ENCODE results near the gene AIRE. TPM values are rescaled to one million over a fixed set of nuclear protein-coding genes. Genes with fewer than 3 reads are reported as not detected.

AIRE gene
- total RNA-seq, 1 donor from 2014 or later: not detected

DNA sequence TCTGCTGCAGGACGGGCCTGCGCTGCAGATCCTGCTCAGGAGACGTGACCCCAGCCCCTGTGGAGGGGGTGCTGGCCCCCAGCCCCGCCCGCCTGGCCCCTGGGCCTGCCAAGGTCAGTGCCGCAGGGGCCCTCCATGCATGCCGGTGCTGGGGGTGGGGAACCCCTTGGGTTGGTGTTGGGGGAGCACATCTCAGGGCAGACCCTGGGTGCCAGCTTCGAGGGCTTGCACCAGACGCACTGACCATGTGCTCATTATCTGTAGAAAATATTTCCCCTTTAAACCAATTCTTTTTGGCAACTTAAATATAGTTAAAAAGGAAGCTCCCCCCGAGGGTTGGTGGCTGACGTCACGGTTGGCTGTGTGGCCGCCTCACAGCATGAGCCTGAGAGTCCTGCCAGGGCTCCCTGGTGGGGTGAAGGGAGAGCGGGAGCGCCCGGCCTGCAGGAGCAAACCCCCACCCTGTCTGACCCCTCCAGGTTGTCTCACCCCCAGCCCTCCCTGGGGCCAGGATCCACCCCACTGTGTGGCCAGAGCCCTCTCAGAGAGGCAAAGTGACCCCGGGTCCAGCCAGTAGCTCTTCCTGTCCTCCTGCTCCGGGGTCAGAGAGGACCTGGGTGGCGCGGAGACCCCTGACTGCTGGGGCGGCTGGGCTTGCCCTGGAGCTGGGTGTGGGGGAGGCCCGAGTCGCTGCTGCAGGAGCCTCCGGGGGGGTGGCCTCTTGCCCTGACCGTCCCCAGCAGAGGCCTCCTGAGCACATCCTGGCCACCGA, 8.9 kb downstream of the AIRE start:
- peaks cover 4% of the 10 kb centered on the region for H3K4me1 ChIP-seq
- H3K9ac ChIP-seq: no peak overlapping the region

DNA sequence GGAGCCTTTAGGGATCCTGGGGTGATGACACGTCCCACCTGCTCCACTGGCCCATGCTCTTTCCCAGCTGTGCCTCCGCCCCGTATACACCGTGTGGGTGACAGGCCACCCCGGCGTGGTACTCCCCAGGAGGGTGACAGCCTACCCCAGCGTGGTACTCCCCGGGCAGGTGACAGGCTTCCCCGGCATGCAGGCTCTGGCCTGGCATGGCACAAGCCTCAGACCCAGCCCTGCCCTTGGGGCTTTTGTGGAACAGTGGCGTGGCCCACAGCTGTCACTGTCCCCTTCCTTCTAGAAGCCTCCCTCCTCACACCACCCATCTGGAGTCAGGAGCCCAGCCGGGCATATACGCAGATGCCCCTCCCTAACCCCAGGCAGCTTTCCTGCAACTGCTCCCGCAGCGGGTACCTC, 9.5 kb downstream of the AIRE start:
- H3K36me3 ChIP-seq: no peaks in the 10 kb centered on the region
- no peak overlapping the region for H3K9ac ChIP-seq
- no peaks in the 10 kb centered on the region for H3K9me3 Mint-ChIP-seq
- no peaks in the 10 kb centered on the region for H3K9me3 ChIP-seq (ENCODE audit: low read depth)
- H3K4me2 ChIP-seq: no peak overlapping the region
- H3K27me3 Mint-ChIP-seq (ENCODE audit: insufficient read depth, low read depth): peaks cover 3% of the 10 kb centered on the region
- H3K4me3 ChIP-seq: no peak overlapping the region
- peaks cover 5% of the 10 kb centered on the region for H3K4me1 Mint-ChIP-seq
- no peaks in the 10 kb centered on the region for H4K20me1 ChIP-seq (ENCODE audit: low read depth)
- no peaks in the 10 kb centered on the region for H3K36me3 Mint-ChIP-seq
- no peak for TF ChIP-seq EZH2phosphoT487 (IDR thresholded peaks at IDR 0.05)
- H2AFZ ChIP-seq (replicated peaks): no peak overlapping the region
- H3K4me3 Mint-ChIP-seq: no peak overlapping the region
- H3K79me2 ChIP-seq (ENCODE audit: low read depth): no peaks in the 10 kb centered on the region
- peaks cover 22% of the 10 kb centered on the region for H3K27me3 ChIP-seq
- DNase-seq (ENCODE audit: low spot score): no peak
- H3K27ac Mint-ChIP-seq: no peak overlapping the region
- peaks cover 4% of the 10 kb centered on the region for H3K4me1 ChIP-seq
- H3K27ac ChIP-seq: no peak overlapping the region
- H3F3A ChIP-seq (ENCODE audit: low read depth): peaks cover 4% of the 10 kb centered on the region

More for the DNA sequence above, 8.9 kb downstream of the AIRE start:
- Mint-ChIP-seq H3K36me3 (no peaks in the 10 kb centered on the region), H3K4me3 (no peak overlapping the region), H3K27me3 (ENCODE audit: insufficient read depth, low read depth) (peaks cover 3% of the 10 kb centered on the region), H3K27ac (no peak overlapping the region), H3K9me3 (no peaks in the 10 kb centered on the region), H3K4me1 (peaks cover 5% of the 10 kb centered on the region)
- Histone ChIP-seq H3K79me2 (ENCODE audit: low read depth) (no peaks in the 10 kb centered on the region), H3K27me3 (peaks cover 21% of the 10 kb centered on the region), H3K4me3 (no peak overlapping the region), H3K4me2 (no peak overlapping the region), H3K9me3 (ENCODE audit: low read depth) (no peaks in the 10 kb centered on the region), H4K20me1 (ENCODE audit: low read depth) (no peaks in the 10 kb centered on the region), H2AFZ (replicated peaks) (no peak overlapping the region), H3K27ac (no peak overlapping the region), H3F3A (ENCODE audit: low read depth) (peaks cover 4% of the 10 kb centered on the region), H3K36me3 (no peaks in the 10 kb centered on the region)
- DNase-seq (ENCODE audit: low spot score): no peak
- TF ChIP-seq CTCF (IDR thresholded peaks at IDR 0.05): no peak
- TF ChIP-seq EZH2 (IDR thresholded peaks at IDR 0.05): no peak
- TF ChIP-seq EZH2phosphoT487 (IDR thresholded peaks at IDR 0.05): no peak

GRCh38 chr21:44295646-44296045, 10.0 kb downstream of the AIRE start:
- Mint-ChIP-seq H3K27ac (no peak overlapping the region), H3K4me3 (no peak overlapping the region), H3K27me3 (ENCODE audit: insufficient read depth, low read depth) (peaks cover 2% of the 10 kb centered on the region), H3K36me3 (no peaks in the 10 kb centered on the region), H3K4me1 (peaks cover 5% of the 10 kb centered on the region), H3K9me3 (no peaks in the 10 kb centered on the region)
- DNase-seq (ENCODE audit: low spot score): no peak
- H3K36me3 ChIP-seq: no peaks in the 10 kb centered on the region
- H3K79me2 ChIP-seq (ENCODE audit: low read depth): no peaks in the 10 kb centered on the region
- H3K4me1 ChIP-seq: peaks cover 4% of the 10 kb centered on the region
- peaks cover 4% of the 10 kb centered on the region for H3F3A ChIP-seq (ENCODE audit: low read depth)
- H3K4me2 ChIP-seq: no peak overlapping the region
- H3K27ac ChIP-seq: no peak overlapping the region
- H3K9me3 ChIP-seq (ENCODE audit: low read depth): no peaks in the 10 kb centered on the region
- TF ChIP-seq CTCF (IDR thresholded peaks at IDR 0.05) (no peak), EZH2 (IDR thresholded peaks at IDR 0.05) (no peak), EZH2phosphoT487 (IDR thresholded peaks at IDR 0.05) (no peak)
- H3K9ac ChIP-seq: no peak overlapping the region
- peaks cover 22% of the 10 kb centered on the region for H3K27me3 ChIP-seq
- no peak overlapping the region for H2AFZ ChIP-seq (replicated peaks)
- H4K20me1 ChIP-seq (ENCODE audit: low read depth): peaks cover 3% of the 10 kb centered on the region
- no peak overlapping the region for H3K4me3 ChIP-seq

GRCh38 chr21:44296103-44296519, 10.4 kb downstream of the AIRE start:
- no peak overlapping the region for H3K4me2 ChIP-seq
- Mint-ChIP-seq H3K27me3 (ENCODE audit: insufficient read depth, low read depth) (no peaks in the 10 kb centered on the region), H3K9me3 (no peaks in the 10 kb centered on the region), H3K27ac (no peak overlapping the region), H3K4me3 (no peak overlapping the region), H3K4me1 (peaks cover 7% of the 10 kb centered on the region), H3K36me3 (no peaks in the 10 kb centered on the region)
- DNase-seq (ENCODE audit: low spot score): no peak
- H3K79me2 ChIP-seq (ENCODE audit: low read depth): no peaks in the 10 kb centered on the region
- H3K27ac ChIP-seq: no peak overlapping the region
- no peak for TF ChIP-seq CTCF (IDR thresholded peaks at IDR 0.05)
- TF ChIP-seq EZH2phosphoT487 (IDR thresholded peaks at IDR 0.05): no peak
- TF ChIP-seq EZH2 (IDR thresholded peaks at IDR 0.05): no peak
- peaks cover 4% of the 10 kb centered on the region for H3F3A ChIP-seq (ENCODE audit: low read depth)
- H3K4me3 ChIP-seq: no peak overlapping the region
- peaks cover 22% of the 10 kb centered on the region for H3K27me3 ChIP-seq
- no peaks in the 10 kb centered on the region for H3K36me3 ChIP-seq
- H4K20me1 ChIP-seq (ENCODE audit: low read depth): peaks cover 7% of the 10 kb centered on the region
- H2AFZ ChIP-seq (replicated peaks): no peak overlapping the region
- peaks cover 8% of the 10 kb centered on the region for H3K4me1 ChIP-seq
- no peak overlapping the region for H3K9ac ChIP-seq
- no peaks in the 10 kb centered on the region for H3K9me3 ChIP-seq (ENCODE audit: low read depth)
